Effector memory CD4-positive, alpha-beta T cell (primary cell): ENCODE measurements around the gene CRLF1.

Source experiments
- DNase-seq, 3 donors: peaks; one replicate each; pipeline ENCODE4 v3.0.0-alpha.2; 2020
- H3K27ac ChIP-seq: 2 replicates; pipeline ENCODE4 v1.7.0; 2013; ENCODE audit warnings: mild to moderate bottlenecking, low read length, moderate library complexity; ENCODE audit not compliant: insufficient read depth, poor library complexity, severe bottlenecking
- H3K27me3 ChIP-seq: replicated peaks from 2 replicates; pipeline ENCODE4 v1.7.0; 2013; ENCODE audit warnings: mild to moderate bottlenecking, low read length; ENCODE audit not compliant: insufficient read depth, control insufficient read depth, poor library complexity, severe bottlenecking
- H3K36me3 ChIP-seq: 2 replicates; pipeline ENCODE4 v1.7.0; 2013; ENCODE audit warnings: mild to moderate bottlenecking, low read length, moderate library complexity; ENCODE audit not compliant: control insufficient read depth, insufficient read depth
- H3K4me1 ChIP-seq: 2 replicates; pipeline ENCODE4 v1.7.0; 2013; ENCODE audit warnings: low read length, mild to moderate bottlenecking; ENCODE audit not compliant: control insufficient read depth, insufficient read depth, poor library complexity, severe bottlenecking
- H3K4me3 ChIP-seq: 2 replicates; pipeline ENCODE4 v1.7.0; 2013; ENCODE audit warnings: low read length, low read depth, mild to moderate bottlenecking; ENCODE audit not compliant: insufficient read depth, poor library complexity, severe bottlenecking
- H3K9me3 ChIP-seq: 2 replicates; pipeline ENCODE4 v1.7.0; 2013; ENCODE audit warnings: mild to moderate bottlenecking, low read length, moderate library complexity; ENCODE audit not compliant: control insufficient read depth

The CRLF1 gene

DNA sequence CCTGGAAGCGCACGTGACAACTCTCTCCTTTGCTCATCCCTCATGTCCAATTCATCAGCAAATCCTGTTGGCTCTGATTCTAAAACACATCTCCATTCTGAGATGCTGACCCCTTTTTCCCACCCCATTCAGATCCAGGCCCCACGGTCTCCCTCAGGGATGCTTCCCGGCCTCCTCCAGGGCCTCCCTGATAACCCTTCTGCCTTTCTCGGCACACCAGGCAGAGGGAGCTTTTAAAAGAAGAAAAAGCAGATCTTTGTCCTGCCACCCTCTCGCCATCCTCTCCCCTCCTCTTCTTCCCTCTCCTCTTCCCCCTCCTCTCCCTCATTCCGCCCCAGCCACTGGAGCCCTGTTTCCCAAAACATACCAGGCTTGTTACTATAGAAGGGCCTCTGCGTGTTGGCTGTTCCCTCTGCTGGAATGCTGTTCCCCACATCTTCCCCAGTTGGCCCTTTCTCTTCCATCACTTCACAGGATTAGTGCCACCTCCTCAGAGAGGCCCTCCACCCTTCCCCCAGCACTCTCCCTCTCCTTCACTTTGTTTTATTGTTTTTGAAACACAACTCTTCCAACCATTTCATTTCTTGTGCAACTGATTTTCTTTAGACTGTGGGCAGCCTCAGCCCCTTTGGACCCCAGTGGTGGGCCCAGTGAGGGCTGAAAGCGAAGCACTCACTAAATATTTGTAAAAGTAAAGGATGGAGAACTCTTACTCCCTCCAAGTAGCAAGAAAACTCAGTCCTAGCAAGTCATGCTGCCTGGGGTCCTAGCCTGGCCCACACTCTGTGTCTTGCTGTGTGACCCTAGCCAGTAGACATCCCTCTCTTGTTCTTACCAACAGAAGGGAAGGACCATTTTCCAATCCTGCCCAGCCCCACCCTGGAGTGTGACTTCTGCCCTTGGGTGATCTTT, 2.5 kb upstream of the CRLF1 start:
- no peak overlapping the region for H3K4me3 ChIP-seq
- H3K4me1 ChIP-seq = peaks cover 47% of the 10 kb centered on the region
- DNase-seq = no peak
- H3K36me3 ChIP-seq = no peaks in the 10 kb centered on the region
- no peak overlapping the region for H3K27ac ChIP-seq
- H3K27me3 ChIP-seq = peaks cover 92% of the 10 kb centered on the region
- H3K9me3 ChIP-seq = no peaks in the 10 kb centered on the region

DNA sequence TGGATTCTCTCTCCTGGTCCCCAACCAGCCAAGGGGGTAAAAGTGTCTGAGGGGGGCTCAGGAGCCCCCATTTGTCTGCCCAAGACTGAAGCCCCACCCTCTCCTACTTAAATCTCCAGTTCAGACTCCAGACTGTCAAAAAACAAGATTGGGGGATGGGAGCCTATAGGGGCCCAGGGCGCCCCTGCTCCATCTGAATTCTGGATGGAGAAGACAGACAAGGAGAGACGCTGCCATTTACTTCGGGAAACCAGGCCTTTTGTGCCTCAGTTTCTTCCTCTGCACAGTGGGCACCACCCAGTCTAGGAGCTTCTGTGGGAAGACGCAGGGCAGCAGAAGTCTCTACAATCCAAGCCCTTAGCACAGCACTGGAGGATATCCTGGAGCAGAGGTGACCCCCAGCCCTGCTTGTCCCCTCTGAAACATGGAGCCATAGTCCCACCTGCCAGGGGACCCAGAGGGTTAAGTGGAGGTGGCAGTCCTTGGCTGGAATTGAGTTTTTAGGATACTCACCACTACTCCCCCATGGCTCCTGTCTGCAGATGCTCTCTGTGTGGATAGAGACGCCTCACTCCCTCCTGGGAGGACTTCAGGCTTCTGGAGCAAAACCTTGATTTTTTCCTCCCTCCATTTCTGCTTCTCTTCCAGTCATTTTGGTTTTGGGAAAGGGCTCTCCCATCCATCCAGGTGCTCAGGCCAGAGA, 1.7 kb upstream of the CRLF1 start:
- peaks cover 47% of the 10 kb centered on the region for H3K4me1 ChIP-seq

DNA sequence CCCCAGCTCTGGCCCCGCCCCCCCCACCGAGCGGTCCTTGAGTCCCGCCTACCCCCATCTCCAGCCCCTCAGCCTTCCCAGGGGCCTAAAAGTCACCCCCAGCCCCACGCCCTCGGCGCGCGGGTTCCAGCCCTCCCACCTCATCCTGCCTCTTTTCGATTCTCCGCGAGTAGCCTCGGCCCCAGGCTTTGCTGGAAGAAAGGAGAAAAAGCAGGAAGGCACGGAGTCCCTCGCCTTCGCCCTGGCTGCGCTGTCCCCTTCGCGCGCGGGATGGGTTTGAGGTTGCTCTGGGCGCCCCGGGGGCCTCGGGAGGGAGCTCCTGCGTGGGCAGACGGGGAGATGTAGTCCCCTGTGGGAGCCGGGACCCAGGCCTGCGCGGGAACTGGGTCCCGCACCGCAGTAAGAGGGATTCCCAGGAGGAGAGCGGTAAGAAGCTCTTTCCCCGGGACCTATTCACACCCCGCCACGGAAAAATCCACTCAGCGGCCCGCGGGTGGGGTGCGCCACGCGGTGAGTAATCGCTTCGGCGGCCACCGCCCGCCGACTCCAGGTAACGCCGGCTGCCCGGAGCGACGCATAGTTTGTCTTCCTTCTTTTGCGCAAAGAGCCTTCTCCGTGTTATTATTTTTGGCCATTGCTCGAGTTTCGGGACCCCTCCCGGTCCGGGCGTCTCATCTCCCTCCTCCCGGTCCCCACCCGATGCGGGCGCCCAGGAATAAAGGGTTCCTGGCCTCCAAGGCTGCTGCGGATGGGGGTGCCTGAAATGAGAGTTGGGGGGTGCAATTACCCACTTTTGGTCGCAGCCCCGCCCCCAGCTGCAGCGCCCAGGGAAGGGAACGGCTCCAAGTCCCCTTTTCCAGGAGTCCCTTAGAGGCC, 865 bp upstream of the CRLF1 start:
- Histone ChIP-seq H3K27ac (no peak overlapping the region), H3K9me3 (no peaks in the 10 kb centered on the region), H3K4me3 (no peak overlapping the region), H3K27me3 (peaks cover 89% of the 10 kb centered on the region), H3K36me3 (no peaks in the 10 kb centered on the region), H3K4me1 (peaks cover 41% of the 10 kb centered on the region)
- no peak for DNase-seq

More for the DNA sequence above, 1.7 kb upstream of the CRLF1 start:
- Histone ChIP-seq H3K9me3 (no peaks in the 10 kb centered on the region), H3K4me3 (no peak overlapping the region), H3K27ac (no peak overlapping the region), H3K27me3 (peaks cover 91% of the 10 kb centered on the region), H3K36me3 (no peaks in the 10 kb centered on the region)
- DNase-seq = no peak

DNA sequence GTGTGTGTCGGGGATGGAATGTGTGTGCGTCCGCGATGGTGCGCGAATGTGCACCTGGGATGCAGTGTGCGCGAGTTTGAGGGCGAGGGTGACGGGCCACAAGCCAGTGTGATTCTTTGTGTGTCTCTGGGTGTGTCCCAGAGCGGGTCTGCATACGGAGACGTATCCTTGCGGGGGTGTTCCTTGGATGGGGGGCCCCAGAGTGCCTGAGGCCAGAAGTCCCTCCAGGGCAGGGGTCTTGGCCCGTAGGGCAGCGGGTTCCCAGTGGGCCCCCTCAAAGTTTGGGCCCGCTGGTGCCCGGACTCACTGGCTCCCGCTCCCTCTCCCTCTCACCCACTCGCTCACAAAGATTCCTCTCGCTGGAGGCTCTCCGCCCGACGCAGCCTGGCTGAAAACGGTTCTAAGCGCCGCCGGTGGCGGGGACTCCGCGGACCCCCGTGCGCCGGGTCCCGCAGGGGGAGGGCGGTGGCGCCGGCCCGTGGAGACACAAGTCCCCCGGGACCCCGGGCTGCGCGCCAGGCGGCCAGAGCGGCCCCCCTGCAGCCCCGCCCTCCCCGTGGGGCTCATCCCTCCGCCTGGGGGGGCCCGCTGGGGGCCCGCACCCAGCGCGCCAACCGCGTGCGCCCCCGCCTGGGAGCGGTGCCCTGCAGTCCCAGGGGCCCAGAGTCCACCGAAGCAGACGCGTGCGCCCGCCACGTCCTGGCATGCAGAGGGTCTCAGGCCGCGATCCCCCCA, 886 bp downstream of the CRLF1 start:
- Histone ChIP-seq H3K27me3 (peaks cover 72% of the 10 kb centered on the region), H3K27ac (no peak overlapping the region), H3K9me3 (no peaks in the 10 kb centered on the region), H3K4me3 (no peak overlapping the region), H3K36me3 (no peaks in the 10 kb centered on the region), H3K4me1 (peaks cover 25% of the 10 kb centered on the region)
- no peak for DNase-seq

DNA sequence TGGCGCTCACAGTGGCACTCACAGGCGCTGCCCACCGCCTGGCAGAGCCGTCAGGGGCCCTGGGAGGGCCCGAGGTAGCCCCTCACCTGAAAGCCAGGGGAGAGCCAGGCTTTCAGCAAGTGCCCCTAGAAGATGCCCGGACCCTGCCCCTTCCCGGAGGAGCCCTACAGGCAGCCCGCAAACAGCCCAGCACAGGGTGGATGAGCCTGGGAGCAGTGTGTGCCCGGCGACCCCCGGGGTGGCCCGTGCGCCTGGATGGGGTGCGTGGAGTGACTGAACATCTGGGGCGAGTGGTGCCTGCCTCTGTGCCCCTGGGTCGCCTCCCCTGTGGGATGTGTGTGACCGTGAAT, 1.4 kb downstream of the CRLF1 start:
- H3K4me3 ChIP-seq = no peak overlapping the region
- peaks cover 22% of the 10 kb centered on the region for H3K4me1 ChIP-seq
- DNase-seq = no peak
- no peaks in the 10 kb centered on the region for H3K9me3 ChIP-seq
- no peak overlapping the region for H3K27ac ChIP-seq
- peaks cover 67% of the 10 kb centered on the region for H3K27me3 ChIP-seq
- no peaks in the 10 kb centered on the region for H3K36me3 ChIP-seq

DNA sequence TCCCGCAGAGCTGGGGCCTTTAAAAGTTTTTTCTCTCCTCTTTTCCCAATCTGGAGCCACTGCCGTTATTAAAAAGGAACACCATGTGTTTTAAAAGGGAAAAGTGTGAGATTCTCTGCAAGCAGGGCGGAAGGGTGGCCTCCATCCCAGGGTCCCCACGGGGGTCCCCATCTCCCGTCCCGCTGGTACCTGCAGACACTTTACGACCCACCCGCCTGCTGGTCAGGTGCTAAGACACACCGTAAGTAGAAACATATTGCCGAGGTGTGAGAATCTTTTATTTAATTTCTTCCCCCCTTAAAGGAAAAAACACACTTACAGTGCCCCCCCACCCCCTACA, 1.8 kb downstream of the CRLF1 start:
- H3K36me3 ChIP-seq = no peaks in the 10 kb centered on the region
- DNase-seq = no peak
- peaks cover 63% of the 10 kb centered on the region for H3K27me3 ChIP-seq
- peaks cover 22% of the 10 kb centered on the region for H3K4me1 ChIP-seq
- no peak overlapping the region for H3K4me3 ChIP-seq
- H3K9me3 ChIP-seq = no peaks in the 10 kb centered on the region
- no peak overlapping the region for H3K27ac ChIP-seq

DNA sequence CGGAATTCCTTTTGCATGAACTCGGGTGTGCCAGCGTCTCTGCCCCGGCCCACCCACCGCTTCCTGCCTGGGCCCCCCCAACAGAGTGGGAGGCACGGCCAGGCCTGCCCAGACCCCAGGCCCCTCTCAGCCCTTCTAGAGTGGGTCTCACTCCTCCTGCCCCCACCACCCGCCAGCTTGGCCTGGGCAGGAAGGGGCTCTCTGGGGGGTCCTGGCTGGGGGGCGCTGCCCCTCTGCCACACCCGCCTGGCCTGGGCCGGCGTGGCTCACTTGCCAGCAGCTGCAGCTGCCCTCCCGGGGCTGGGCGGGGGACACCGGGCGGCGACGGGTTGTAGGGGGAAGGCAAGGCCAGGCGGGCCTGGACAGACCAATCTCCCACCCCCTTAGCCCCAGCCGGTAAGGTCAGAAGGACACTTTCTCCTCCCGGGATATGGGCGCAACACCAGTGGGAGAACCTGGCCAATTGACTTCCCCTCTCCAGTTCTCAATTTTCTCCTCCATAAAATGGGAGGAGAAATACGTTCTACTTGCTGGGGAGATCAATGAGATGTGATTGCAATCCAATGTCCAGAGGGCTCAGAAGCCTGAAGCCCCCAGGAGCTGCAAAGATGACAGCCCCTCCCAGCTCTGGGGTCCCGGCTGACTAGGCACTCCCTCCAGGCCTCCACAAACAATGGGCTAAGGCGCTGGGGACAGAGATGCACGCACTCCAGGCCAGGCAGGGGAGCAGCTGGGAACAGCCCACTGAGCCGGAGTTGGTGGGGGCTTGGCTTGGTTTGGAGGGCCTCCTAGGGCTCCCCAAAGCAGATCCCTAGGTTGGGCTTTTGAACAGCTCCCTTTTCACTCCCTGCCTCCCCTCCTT, 2.4 kb downstream of the CRLF1 start:
- Histone ChIP-seq H3K36me3 (no peaks in the 10 kb centered on the region), H3K4me1 (peaks cover 22% of the 10 kb centered on the region), H3K9me3 (no peaks in the 10 kb centered on the region), H3K4me3 (no peak overlapping the region), H3K27me3 (peaks cover 57% of the 10 kb centered on the region), H3K27ac (no peak overlapping the region)
- no peak for DNase-seq

DNA sequence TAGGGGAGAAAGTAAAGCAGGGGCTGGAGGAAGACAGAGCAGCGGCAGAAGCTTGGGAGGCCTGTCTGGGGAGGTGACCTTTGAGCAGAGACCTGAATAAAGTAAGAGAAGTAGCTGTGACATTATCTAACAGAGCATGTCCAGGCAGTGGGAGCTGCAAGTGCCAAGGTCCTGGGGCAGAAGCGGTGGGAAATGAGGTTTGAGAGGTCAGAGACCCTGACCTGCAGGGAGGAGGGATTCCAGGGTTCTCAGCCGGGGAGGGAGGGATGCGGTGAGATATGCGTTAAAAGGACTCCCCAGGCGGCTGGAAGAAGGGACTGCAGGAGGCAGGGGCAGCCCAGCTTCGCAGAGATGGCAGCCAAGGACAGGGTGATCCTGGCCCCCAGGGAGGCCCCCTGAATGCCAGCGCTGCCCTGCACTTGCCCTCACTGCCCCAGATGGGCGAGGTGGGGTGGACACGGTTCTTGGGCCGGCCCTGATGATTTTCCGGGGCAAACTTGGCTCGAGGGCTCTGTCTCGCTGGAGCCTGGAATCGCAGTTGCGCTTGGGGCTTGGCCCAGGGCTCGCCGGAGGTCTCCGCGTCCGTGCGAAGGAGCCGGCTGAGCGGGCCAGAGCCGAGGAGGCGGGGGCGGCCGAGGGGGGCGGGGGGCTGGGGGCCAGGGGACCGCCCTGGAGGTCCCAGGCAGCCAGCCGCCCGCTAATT, 3.2 kb downstream of the CRLF1 start:
- Histone ChIP-seq H3K27ac (no peak overlapping the region), H3K9me3 (no peaks in the 10 kb centered on the region), H3K4me1 (peaks cover 22% of the 10 kb centered on the region), H3K4me3 (no peak overlapping the region), H3K36me3 (no peaks in the 10 kb centered on the region), H3K27me3 (peaks cover 52% of the 10 kb centered on the region)
- DNase-seq = no peak
